ENCODE measurements around the gene NFATC4.
"Not testable (repeated sequence)": the region's sequence is repeated elsewhere in the genome, so short reads cannot be mapped to it uniquely, and the experiment has no call there.

Gene NFATC4

GRCh38 chr14:24368212-24368561 lies 203 bp downstream of the NFATC4 start:
- no peak for DNase-seq (ENCODE audit: low read depth)

DNA sequence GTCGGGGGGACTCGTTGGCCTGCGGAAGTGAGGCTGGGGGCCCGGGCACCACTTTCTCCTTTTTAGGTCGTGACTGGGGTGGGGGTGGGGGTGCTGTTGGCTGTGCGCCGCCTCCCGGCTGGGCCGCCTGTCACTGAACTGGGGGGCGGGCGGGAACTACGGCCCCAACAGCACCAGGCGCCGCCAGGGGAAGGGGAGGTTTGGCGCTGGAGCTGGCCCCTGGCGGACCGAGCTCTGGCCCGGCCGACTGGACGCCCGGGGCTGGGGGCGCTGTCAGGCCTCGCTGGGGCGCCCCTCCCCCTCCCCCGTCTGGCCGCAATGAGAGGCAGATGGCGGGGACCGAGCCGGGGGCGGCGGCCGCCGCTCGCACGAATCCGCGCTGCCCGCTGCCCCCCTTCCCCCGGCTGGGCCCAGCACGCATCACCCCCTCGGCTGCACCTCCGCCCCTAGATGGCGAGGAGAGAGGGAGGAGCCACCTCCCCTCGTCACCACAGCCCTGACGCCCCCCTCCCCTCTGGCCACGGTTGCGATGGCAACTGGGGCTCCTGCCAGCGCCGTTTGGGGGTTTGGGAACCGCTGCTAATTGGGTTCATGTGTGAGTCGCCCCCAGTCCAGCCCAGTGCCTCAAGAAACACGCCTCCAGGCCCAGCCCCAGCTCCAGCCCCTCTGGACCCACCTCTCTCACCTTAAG lies 723 bp downstream of the NFATC4 start:
- DNase-seq (ENCODE audit: low read depth) = no peak

DNA sequence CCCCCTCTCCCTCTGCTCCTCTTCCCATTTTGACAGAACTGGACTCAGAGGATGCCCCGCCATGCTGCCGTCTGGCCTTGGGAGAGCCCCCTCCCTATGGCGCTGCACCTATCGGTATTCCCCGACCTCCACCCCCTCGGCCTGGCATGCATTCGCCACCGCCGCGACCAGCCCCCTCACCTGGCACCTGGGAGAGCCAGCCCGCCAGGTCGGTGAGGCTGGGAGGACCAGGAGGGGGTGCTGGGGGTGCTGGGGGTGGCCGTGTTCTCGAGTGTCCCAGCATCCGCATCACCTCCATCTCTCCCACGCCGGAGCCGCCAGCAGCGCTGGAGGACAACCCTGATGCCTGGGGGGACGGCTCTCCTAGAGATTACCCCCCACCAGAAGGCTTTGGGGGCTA lies 1.5 kb downstream of the NFATC4 start:
- no peak for DNase-seq (ENCODE audit: low read depth)

DNA sequence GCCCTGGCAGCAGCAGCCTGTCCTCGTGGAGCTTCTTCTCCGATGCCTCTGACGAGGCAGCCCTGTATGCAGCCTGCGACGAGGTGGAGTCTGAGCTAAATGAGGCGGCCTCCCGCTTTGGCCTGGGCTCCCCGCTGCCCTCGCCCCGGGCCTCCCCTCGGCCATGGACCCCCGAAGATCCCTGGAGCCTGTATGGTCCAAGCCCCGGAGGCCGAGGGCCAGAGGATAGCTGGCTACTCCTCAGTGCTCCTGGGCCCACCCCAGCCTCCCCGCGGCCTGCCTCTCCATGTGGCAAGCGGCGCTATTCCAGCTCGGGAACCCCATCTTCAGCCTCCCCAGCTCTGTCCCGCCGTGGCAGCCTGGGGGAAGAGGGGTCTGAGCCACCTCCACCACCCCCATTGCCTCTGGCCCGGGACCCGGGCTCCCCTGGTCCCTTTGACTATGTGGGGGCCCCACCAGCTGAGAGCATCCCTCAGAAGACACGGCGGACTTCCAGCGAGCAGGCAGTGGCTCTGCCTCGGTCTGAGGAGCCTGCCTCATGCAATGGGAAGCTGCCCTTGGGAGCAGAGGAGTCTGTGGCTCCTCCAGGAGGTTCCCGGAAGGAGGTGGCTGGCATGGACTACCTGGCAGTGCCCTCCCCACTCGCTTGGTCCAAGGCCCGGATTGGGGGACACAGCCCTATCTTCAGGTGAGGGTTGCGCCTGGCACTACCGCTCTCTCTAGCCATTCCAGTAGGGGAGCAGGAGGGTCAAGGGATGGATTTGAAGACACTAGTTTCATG lies 2.1 kb downstream of the NFATC4 start:
- DNase-seq (ENCODE audit: low read depth) = no peak

- DNase-seq (ENCODE audit: low read depth) = no peak
These were observed 2.8 kb downstream of the NFATC4 start for GRCh38 chr14:24370748-24371147.

DNA sequence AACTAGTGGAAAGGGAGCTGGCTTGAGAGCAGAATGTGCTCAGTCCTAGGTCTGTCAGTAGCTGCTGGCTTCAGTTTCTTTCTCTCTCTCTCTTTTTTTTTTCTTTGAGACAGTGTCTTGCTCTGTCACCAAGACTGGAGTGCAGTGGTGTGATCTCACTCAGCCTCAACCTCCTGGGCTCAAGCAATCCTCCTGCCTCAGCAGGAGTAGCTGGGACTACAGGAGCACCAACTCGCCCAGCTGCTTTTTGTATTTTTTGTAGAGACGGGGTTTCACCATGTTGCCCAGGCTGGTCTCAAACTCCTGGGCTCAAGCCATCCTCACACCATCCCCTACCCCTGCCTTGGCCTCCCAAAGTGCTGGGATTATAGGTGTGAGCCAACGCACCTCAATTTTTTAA lies 3.6 kb downstream of the NFATC4 start:
- DNase-seq (ENCODE audit: low read depth) = not testable (repeated sequence)

- no peak for DNase-seq (ENCODE audit: low read depth)
These were observed 4.9 kb downstream of the NFATC4 start for GRCh38 chr14:24372701-24373416.

GRCh38 chr14:24376448-24377070 lies 8.6 kb downstream of the NFATC4 start:
- no peak for DNase-seq (ENCODE audit: low read depth)

DNA sequence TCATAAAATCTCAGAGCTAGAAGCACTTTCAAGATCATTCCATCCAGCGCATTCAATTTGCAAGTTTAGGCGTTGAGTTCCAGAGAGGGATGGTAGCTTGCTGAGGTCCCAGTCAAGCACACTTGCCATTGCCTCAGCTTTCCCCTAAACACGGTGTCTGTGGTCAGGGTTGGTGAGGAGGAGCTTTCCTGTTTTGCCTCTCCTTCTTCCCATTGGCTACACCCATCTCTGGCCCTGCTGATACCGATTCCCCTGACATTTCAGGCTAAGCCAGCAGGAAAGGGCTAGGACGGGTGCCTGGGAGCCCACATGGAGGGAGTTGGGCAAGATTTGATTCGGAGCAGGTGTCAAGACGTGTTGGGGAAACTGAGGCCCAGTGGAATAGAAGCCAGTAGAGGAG lies 9.1 kb downstream of the NFATC4 start:
- no peak for DNase-seq (ENCODE audit: low read depth)

- DNase-seq (ENCODE audit: low read depth) = no peak
These were observed 9.7 kb downstream of the NFATC4 start for GRCh38 chr14:24377657-24378056.

DNA sequence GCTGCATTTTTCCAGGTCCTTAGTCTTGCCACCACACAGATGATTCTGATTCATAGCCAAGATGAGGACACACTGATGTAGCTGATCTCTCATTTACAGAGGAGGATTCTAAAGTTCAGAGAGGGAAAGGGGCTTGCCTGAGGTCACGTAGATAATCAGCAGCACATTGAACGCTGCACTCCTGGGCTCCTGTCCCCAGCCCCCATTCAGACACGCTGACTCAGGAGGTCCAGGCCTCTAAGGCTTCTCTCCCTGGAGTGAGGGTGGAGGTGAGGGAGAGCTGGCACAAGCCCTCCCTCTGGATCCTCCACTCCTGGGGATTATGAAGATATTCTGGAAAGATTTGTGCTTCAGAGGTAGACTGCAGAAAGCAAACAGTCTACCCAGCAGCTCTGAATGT lies 10.3 kb downstream of the NFATC4 start:
- no peak for DNase-seq (ENCODE audit: low read depth)

- no peak for DNase-seq (ENCODE audit: low read depth)
These were observed 11.3 kb downstream of the NFATC4 start for GRCh38 chr14:24378981-24379906.

DNA sequence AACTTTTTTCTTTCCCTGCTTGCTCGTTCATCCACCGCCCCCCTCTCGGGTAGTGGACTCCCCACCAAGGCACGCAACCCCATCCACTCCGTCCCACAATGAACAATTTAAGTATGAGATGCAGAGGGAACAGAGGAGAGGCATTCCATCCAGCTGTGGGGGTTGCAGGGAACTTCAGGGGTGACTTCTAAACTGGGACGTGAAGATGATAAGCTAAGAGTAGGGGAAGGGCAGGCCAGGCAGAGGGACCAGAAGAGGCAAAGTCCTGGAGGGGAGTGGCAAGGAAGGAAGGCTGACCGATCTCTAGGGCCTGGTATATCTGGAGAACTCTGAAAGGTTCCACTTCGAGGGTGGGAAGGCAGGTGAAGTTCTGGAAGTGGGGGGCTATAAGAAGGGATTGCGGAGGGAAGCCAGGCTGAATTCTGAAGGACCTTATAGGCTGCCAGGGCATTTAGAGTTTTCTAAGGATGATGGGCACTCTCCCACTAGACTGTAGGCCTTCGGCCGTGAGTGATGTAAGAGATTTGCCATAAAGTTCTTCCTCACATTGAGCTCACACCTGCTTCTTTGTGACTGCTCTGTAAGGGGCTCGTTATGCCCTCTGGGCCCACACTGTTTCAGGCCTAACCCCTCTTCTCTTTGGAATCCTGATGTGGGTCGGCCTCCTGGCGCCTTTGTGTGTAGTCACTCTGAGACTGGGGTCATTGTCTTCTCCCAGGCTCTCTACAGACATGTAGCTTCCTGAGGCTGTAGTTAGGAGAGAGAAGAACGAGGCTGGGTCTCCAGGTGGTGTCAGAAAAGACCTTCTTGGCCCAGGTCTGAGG lies 12.1 kb downstream of the NFATC4 start:
- DNase-seq (ENCODE audit: low read depth) = no peak

GRCh38 chr14:24381363-24382063 lies 13.5 kb downstream of the NFATC4 start:
- no peak for DNase-seq (ENCODE audit: low read depth)

DNA sequence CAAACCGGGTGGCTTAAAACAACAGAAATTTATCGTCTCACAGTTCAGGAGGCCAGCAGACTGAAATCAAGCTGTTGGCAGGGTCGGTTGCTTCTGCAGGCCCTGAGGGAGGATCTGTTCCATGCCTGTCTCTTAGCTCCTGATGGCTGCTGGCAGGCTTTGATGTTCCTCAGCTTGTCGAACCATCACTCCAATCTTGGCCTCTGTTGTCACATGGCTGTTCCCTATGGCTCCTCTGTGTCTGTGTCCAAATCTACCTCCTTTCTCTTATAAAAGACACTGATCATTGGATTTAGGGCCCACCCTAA lies 14.0 kb downstream of the NFATC4 start:
- no peak for DNase-seq (ENCODE audit: low read depth)

DNA sequence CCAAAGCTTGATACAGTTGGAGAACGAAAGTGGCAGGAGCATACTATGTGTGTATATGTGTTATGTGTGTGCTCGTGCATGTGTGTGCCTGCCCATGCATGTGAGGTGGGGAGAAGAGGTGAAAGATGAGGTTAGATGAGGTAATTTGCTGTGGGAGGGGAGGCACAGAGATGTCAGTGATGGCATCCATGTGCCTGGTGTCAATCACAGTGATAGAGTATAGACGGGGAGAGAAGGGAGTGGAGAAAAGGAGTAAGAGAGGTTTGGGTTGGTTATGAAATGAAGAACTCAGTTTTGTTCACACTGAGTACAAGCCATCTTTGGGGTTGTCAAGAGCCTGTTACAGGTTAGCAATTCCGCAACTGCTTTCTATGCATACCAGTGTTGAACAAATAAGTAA lies 16.2 kb downstream of the NFATC4 start:
- DNase-seq (ENCODE audit: low read depth) = no peak

DNA sequence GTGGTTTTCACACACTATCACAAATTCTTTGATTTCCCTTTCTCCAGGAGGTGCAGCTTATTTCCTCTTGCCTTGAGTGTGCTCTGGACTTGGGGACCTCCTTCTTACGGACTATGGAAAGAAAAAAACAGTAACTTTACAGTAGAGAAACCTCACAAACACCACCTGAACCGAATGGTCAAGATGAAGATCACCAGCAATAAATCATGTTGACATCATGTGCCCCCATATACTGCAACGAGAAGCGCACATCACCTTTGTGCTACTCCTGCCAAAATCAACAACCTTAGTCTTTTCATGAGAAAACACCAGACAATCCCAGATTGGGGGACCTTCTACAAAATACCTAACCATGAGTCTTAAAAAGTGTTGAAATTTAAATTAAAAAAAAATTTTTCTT lies 17.5 kb downstream of the NFATC4 start:
- no peak for DNase-seq (ENCODE audit: low read depth)

DNA sequence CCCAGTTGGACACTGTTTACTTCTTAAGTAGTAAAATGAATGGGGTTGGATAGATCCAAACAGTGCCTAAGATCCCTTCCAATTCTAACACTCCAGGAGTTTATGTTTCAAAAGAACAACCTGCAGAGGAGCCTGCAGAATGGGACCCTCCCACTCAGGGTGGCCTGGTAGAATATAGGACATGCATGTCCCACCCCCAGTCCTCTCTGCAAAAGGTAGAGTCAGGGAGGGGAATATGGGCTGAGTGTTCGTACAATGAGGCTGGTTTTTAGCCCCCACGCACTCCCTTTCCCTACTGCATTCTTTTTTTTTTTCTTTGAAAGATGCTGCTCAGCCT lies 19.0 kb downstream of the NFATC4 start:
- DNase-seq (ENCODE audit: low read depth) = no peak

- DNase-seq (ENCODE audit: low read depth) = not testable (repeated sequence)
These were observed 19.6 kb downstream of the NFATC4 start for GRCh38 chr14:24387579-24387978.

GRCh38 chr14:24388474-24389179 lies 20.6 kb downstream of the NFATC4 start:
- DNase-seq (ENCODE audit: low read depth) = no peak
